H1 (cell line): Measurements from ENCODE around the gene ZNF385D. TPM values are rescaled to one million over a fixed set of nuclear protein-coding genes. Genes with fewer than 3 reads are reported as not detected.

Experiments used
- CHD7 ChIP-seq: fragments of 300-600 bp; sonication (generic); IDR thresholded peaks from 2 replicates; pipeline ENCODE4 v1.7.1; 2012; ENCODE audit warnings: low read length, moderate library complexity, mild to moderate bottlenecking, inconsistent platforms; ENCODE audit not compliant: insufficient replicate concordance
- JUN ChIP-seq: IDR thresholded peaks from 2 replicates; pipeline ENCODE4 v1.6.1; 2011; ENCODE audit warnings: low read depth, mild to moderate bottlenecking, improper control_type of control experiment, low read length
- polyA plus RNA-seq, 7 experiments: library from polyadenylated mRNA; depleted of rRNA in 3 of 7; stranded (reverse) in 5 of 7; unstranded in 2 of 7; fragments of >200 nt in 5 of 7; fragments of 200-250 nt in 2 of 7; gene quantifications; 1 replicate in 5 of 7; 2 replicates in 1 of 7; 4 replicates in 1 of 7; pipeline versions ENCODE4 v1.2.1 to v1.2.3, GENCODE V29; 2011 to 2013; ENCODE audit warnings: missing spikeins in 2 of 7, mixed read lengths in 2 of 7
- total RNA-seq: library from RNA; stranded (reverse); fragmentation: NEBNext Ultra II Directional; extraction: Animal tissue kit (Norgen Biotek cat#: 25700); gene quantifications from 2 replicates; pipeline ENCODE4 v1.2.1, GENCODE V29; 2021

Gene ZNF385D
- total and polyA plus RNA-seq, 2 of the 8 experiments (the other 6 are each of a cell fraction or from before 2014, with no cell fraction given) = 5.9 to 10.8 TPM

DNA sequence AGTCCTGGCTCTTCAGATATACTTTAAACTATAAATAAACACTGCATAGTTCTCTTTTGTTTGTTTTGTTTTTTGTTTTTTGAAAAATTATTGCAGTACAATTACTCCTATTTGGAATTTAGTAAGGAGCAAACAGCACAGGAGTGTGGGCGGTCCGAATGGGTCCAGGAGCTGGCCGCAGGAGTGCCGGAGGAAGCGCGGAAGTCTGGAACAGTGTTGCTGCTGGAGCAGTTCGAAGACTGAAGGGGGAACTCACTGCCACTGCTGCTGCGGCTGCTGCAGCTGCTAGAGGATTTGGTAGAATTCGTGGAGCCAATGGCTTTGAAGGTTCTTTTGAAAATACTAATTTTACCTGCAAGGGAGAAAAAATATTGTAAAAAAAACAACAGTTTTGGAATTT is 329.9 kb downstream of the ZNF385D start (continued):
- TF ChIP-seq CHD7 = no peak
- TF ChIP-seq JUN = no peak
